Breast epithelium (tissue), 4 donors: Measurements from ENCODE around the gene CIAO2B. TPM values are rescaled to one million over a fixed set of nuclear protein-coding genes. Genes with fewer than 3 reads are reported as not detected.

ENCODE experiments used
- DNase-seq, 2 donors: peaks; one replicate each; pipeline ENCODE4 v3.0.0-alpha.2; 2019; ENCODE audit warnings: low spot score in 2 of 2
- H3K27ac ChIP-seq, 2 donors: fragments of 200-600 bp; sonication (generic) in 1 of 2; one replicate each; pipeline ENCODE4 v1.5.1; 2016 to 2019; ENCODE audit warnings: mild to moderate bottlenecking in 1 of 2
- H3K27me3 ChIP-seq, 2 donors: fragments of 200-600 bp; sonication (generic) in 1 of 2; one replicate each; pipeline versions ENCODE4 v1.5.1 to v1.6.0; 2017 to 2019; ENCODE audit warnings: control low read depth in 1 of 2, mild to moderate bottlenecking in 1 of 2
- H3K36me3 ChIP-seq: fragments of 200-600 bp; one replicate; pipeline ENCODE4 v1.5.1; 2019
- H3K4me1 ChIP-seq, 2 donors: fragments of 200-600 bp; sonication (generic); one replicate each; pipeline ENCODE4 v1.5.1; 2016 to 2019; ENCODE audit warnings: control low read depth in 1 of 2
- H3K4me3 ChIP-seq, 3 donors: fragments of 200-600 bp; sonication (generic); 1 replicate in 2 of 3; 2 replicates in 1 of 3; pipeline ENCODE4 v1.5.1; 2016 to 2019; ENCODE audit warnings: mild to moderate bottlenecking in 3 of 3, moderate library complexity in 2 of 3
- H3K9me3 ChIP-seq, 2 donors: fragments of 200-600 bp; sonication (generic) in 1 of 2; one replicate each; pipeline ENCODE4 v1.5.1; 2016 to 2019; ENCODE audit warnings: control low read depth in 1 of 2
- CTCF ChIP-seq, 3 donors: fragments of 450-650 bp; IDR thresholded peaks; one replicate each; pipeline ENCODE4 v1.5.1; 2016 to 2017; ENCODE audit warnings: antibody characterized with exemption in 3 of 3, mild to moderate bottlenecking in 3 of 3, moderate library complexity in 3 of 3
- POLR2A ChIP-seq: fragments of 450-650 bp; IDR thresholded peaks from one replicate; pipeline ENCODE4 v1.6.1; 2016; ENCODE audit warnings: antibody characterized with exemption, mild to moderate bottlenecking, moderate library complexity
- POLR2AphosphoS5 ChIP-seq, 3 donors: sonication (generic); formaldehyde crosslinking; IDR thresholded peaks; one replicate each; pipeline ENCODE4 v1.6.1; 2017; ENCODE audit warnings: antibody characterized with exemption in 3 of 3
- intact Hi-C: fragments of 100-400 bp; cut with DNase I; formaldehyde crosslinking; loops from one replicate; pipeline ENCODE4 v1.15.1; 2023; ENCODE audit warnings: low total_unique reads
- total RNA-seq, 3 donors: library from RNA; depleted of rRNA; stranded (reverse); fragments of >200 nt; gene quantifications; one replicate each; pipeline ENCODE4 v1.1.0, GENCODE V29; 2016

The CIAO2B gene
- total RNA-seq, 3 donors from 2014 or later = 45.7 to 77.3 (median 65.4) TPM

- Histone ChIP-seq H3K4me1 (peaks cover 4 to 7% of the 10 kb centered on the region in 2 donors), H3K36me3 (no peaks in the 10 kb centered on the region), H3K4me3 (no peak overlapping the region), H3K9me3 (no peaks in the 10 kb centered on the region), H3K27me3 (no peaks in the 10 kb centered on the region), H3K27ac (no peak overlapping the region)
- DNase-seq = no peak
- TF ChIP-seq POLR2A = no peak
- no peak for TF ChIP-seq CTCF (IDR thresholded peaks at IDR 0.05)
- TF ChIP-seq POLR2AphosphoS5 (IDR thresholded peaks at IDR 0.05) = no peak
- intact Hi-C loops = no loop called here
Observed at GRCh38 chr16:66882702-66883101, 51.5 kb downstream of the CIAO2B start.

Other genes starting within 250 kb of the CIAO2B start
- 10 to 100 TPM; 12.5 to 35.4 (median 33.7) TPM for gene CMTM4, start 237.7 kb downstream of the CIAO2B start, total RNA-seq
- 100 to 1,000 TPM; 153 to 172 (median 156) TPM for gene DYNC1LI2, start 182.8 kb downstream of the CIAO2B start, total RNA-seq
- gene TERB1, start 132.8 kb downstream of the CIAO2B start, total RNA-seq = under 1 TPM; 0.33 to 0.64 (median 0.59) TPM
- gene NAE1, start 103.4 kb downstream of the CIAO2B start, total RNA-seq = 10 to 100 TPM; 44.0 to 69.8 (median 60.3) TPM
- 1 to 10 TPM in 1 of 3 donors, not detected in 2; 1.3 TPM for gene CA7, start 90.0 kb downstream of the CIAO2B start, total RNA-seq
- 10 to 100 TPM in 1 of 3 donors, 1 to 10 TPM in 2; 8.8 to 18.6 (median 9.4) TPM for gene PDP2, start 53.9 kb downstream of the CIAO2B start, total RNA-seq
- not detected for gene CDH16, start 15.5 kb downstream of the CIAO2B start, total RNA-seq
- gene RRAD, start 8.9 kb downstream of the CIAO2B start, total RNA-seq = 10 to 100 TPM in 1 of 3 donors, 1 to 10 TPM in 2; 7.7 to 11.1 (median 8.0) TPM
- gene CES2, start 1.1 kb upstream of the CIAO2B start, total RNA-seq = 10 to 100 TPM; 25.9 to 33.1 (median 31.9) TPM
- gene CES3, start 26.9 kb upstream of the CIAO2B start, total RNA-seq = 1 to 10 TPM in 2 of 3 donors, under 1 TPM in 1; 0.29 to 5.9 (median 2.1) TPM
- gene CES4A, start 54.2 kb upstream of the CIAO2B start, total RNA-seq = 10 to 100 TPM in 2 of 3 donors, 1 to 10 TPM in 1; 9.0 to 19.6 (median 11.1) TPM
- 10 to 100 TPM; 48.5 to 69.1 (median 52.3) TPM for gene CBFB, start 94.7 kb upstream of the CIAO2B start, total RNA-seq
- 10 to 100 TPM; 17.8 to 31.8 (median 27.1) TPM for gene PHAF1, start 175.5 kb upstream of the CIAO2B start, total RNA-seq
- 10 to 100 TPM in 2 of 3 donors, 1 to 10 TPM in 1; 7.8 to 13.3 (median 11.1) TPM for gene B3GNT9, start 216.6 kb upstream of the CIAO2B start, total RNA-seq
- gene TRADD, start 225.5 kb upstream of the CIAO2B start, total RNA-seq = 10 to 100 TPM; 35.1 to 42.6 (median 36.4) TPM
- 10 to 100 TPM; 19.5 to 60.0 (median 40.1) TPM for gene FBXL8, start 225.6 kb upstream of the CIAO2B start, total RNA-seq
- 100 to 1,000 TPM in 1 of 3 donors, 10 to 100 TPM in 2; 46.9 to 113 (median 62.5) TPM for gene HSF4, start 230.3 kb upstream of the CIAO2B start, total RNA-seq
- gene NOL3, start 236.1 kb upstream of the CIAO2B start, total RNA-seq = 10 to 100 TPM; 39.7 to 87.7 (median 45.9) TPM
- gene MATCAP1, start 249.6 kb upstream of the CIAO2B start, total RNA-seq = 10 to 100 TPM; 10.9 to 13.4 (median 11.6) TPM